ENCODE measurements around the gene AURKAIP1. TPM values are rescaled to one million over a fixed set of nuclear protein-coding genes. Genes with fewer than 3 reads are reported as not detected.

Gene AURKAIP1
- total RNA-seq, 1 donor from 2014 or later = 258 TPM

DNA sequence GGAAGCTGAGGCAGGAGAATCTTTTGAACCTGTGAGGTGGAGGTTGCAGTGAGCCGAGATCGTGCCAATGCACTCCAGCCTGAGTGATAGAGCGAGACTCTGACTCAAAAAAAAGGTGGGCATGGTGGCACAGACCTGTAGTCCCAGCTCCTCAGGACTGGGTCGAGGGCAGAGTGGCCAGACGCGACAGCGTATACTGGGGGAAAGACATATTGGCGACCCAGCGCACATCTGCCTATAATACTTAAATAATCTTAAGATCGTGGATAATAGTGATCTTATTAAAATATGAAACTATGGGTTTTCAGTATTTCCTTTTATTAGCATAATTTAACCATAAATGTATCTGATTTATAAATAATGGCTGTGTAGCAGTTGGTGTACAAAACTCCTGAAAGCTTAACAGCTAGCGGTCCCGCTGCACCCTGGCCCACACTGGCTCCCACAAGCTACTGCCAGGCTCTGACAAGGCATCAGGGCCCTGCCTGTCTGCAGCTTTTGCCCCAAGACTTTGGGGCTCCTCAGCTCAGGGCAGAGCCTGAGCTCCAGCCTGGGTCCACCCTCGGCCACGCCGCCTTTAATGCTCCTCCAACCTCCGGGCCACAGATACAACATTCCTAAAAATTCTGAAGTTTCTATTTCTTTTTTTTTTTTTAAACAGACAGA lies 2.7 kb upstream of the AURKAIP1 start:
- H3K4me3 ChIP-seq (ENCODE audit: low read depth, low read length) = no peak overlapping the region
- no peak for DNase-seq (ENCODE audit: low read depth)
- TF ChIP-seq, protein P1, sequence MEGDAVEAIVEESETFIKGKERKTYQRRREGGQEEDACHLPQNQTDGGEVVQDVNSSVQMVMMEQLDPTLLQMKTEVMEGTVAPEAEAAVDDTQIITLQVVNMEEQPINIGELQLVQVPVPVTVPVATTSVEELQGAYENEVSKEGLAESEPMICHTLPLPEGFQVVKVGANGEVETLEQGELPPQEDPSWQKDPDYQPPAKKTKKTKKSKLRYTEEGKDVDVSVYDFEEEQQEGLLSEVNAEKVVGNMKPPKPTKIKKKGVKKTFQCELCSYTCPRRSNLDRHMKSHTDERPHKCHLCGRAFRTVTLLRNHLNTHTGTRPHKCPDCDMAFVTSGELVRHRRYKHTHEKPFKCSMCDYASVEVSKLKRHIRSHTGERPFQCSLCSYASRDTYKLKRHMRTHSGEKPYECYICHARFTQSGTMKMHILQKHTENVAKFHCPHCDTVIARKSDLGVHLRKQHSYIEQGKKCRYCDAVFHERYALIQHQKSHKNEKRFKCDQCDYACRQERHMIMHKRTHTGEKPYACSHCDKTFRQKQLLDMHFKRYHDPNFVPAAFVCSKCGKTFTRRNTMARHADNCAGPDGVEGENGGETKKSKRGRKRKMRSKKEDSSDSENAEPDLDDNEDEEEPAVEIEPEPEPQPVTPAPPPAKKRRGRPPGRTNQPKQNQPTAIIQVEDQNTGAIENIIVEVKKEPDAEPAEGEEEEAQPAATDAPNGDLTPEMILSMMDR (conservative IDR thresholded peaks at IDR 0.05; ENCODE audit: low read depth, low read length) = no peak

DNA sequence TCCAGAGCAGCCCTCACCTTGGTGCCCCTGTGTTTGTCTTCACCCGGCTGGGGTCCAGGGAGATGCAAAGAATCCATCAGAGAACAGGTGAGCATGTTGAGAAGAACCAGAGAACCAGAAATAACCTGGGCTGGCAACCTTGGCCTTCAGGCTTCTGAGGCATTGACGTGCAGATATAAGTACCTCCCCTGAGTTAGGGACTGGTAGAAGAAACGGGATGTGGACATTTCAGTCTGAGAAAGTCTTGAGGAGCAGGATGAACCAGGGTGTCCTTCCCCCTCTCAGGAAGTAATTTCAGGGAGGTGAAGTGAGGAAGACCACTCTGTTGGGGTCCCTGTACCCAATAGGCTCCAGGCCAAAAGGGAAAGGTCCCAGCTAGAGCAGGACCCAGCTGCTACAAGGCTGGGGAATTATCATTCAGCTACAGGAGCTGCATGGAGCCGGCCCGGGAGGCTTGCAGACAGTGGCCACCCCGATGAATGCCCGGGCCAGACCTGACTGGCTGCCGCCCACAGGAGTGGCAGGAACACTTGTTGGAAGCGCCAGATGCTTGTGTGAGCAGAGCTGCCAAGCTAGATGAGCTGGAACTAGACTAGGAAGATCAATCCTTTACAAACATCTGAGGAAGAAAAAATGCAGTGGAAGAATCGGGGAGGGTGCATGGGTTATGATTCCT lies 1.7 kb upstream of the AURKAIP1 start:
- H3K4me3 ChIP-seq (ENCODE audit: low read depth, low read length) = no peak overlapping the region
- TF ChIP-seq, protein P1 (conservative IDR thresholded peaks at IDR 0.05; ENCODE audit: low read depth, low read length) = no peak
- no peak for DNase-seq (ENCODE audit: low read depth)

DNA sequence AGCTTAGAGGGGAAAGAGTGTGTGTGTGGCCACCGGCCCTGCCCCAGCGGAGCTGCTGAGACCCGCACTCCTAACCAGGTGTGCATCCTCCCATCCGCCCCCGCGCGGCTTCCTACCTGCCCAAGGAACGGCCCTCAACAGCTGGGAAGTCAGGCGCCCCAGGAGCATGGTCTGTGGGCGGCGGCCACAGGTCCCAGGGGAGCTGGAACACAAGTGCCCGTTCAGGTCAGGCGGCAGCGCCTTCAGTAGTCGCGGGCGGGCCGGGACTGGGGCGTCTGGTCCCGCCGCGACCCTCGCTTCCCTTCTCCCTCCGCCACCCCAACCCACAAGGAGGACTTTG lies 448 bp downstream of the AURKAIP1 start:
- DNase-seq (ENCODE audit: low read depth) = no peak
- H3K4me3 ChIP-seq (ENCODE audit: low read depth, low read length) = peak overlapping the region; percentile 96
- TF ChIP-seq, protein P1 (conservative IDR thresholded peaks at IDR 0.05; ENCODE audit: low read depth, low read length) = no peak

DNA sequence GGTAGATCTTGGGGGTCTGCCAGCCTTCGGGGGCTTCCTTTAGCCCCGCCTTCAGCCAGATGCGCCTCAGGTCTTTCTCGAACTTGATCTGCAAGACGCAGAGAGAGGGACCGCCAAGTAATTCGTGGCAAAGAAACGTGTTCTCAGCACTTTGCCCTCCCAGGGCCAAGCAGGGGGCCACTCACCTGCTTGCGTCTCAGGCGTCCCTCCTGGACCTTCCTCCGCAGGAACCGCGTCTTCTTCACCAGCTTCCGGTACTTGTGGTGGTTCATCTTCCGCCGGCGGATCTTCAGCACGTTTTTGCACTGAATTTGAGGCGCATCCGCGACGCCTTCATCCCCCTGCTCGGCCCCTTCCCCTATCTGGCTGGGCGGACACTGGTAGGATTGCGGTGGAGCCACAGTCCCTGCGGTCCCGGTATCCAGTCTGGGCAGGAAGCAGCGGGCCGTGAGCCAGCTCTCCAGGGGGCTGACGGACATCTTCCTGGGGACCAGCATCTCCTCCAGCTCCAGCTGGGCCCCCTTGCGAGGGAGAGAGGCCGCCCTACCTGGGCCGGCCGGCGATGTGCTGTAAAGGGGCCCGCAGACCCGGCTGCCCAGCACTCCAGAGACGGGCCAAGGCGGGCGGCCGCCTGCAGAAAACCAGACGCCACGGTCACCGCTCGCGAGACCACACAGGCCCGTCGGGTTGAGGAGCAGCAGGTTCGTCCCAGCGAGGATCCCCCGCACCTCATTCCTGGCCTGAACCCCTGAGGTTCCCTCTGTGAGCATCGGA lies 1.0 kb downstream of the AURKAIP1 start:
- TF ChIP-seq, protein P1 (conservative IDR thresholded peaks at IDR 0.05; ENCODE audit: low read depth, low read length) = no peak
- no peak for DNase-seq (ENCODE audit: low read depth)
- peak overlapping the region; percentile 96 for H3K4me3 ChIP-seq (ENCODE audit: low read depth, low read length)

DNA sequence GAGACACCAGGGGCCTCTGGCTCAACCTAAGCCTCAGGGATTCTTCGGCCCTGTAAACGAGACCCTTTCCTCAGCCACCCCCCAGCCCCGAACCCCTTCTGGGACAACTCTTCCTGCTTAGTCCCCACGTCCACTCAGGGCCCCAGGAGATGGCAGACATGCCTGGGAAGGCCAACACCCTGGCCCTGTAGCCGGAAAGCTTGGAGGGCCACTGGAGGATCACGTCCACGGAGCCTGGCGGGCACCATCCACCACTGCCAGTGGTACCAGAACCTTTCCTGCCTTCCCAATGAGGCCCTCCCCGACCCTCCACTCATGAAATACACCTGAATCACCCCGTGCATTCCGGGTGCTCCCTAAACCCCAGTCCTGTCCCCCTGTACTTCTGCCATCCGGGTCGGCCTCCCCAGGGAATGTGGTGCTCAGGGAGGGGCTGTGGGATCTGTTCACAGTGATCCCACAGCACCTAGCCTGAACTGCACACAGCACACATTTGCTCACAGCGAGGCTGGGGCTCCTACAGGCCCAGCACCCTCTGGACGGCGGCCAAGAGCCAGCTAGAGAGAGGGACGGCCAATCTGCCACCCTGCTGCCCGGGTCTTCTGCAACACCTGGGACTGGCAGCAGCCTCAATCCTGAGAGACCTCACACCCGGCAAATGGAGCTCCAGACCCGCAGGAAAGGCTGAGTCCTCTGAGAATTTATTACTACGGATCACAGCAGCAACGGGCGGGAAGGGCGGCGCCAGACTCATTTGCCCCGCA lies 1.8 kb downstream of the AURKAIP1 start:
- H3K4me3 ChIP-seq (ENCODE audit: low read depth, low read length) = peak overlapping the region; percentile 96
- TF ChIP-seq, protein P1 (conservative IDR thresholded peaks at IDR 0.05; ENCODE audit: low read depth, low read length) = no peak
- no peak for DNase-seq (ENCODE audit: low read depth)

DNA sequence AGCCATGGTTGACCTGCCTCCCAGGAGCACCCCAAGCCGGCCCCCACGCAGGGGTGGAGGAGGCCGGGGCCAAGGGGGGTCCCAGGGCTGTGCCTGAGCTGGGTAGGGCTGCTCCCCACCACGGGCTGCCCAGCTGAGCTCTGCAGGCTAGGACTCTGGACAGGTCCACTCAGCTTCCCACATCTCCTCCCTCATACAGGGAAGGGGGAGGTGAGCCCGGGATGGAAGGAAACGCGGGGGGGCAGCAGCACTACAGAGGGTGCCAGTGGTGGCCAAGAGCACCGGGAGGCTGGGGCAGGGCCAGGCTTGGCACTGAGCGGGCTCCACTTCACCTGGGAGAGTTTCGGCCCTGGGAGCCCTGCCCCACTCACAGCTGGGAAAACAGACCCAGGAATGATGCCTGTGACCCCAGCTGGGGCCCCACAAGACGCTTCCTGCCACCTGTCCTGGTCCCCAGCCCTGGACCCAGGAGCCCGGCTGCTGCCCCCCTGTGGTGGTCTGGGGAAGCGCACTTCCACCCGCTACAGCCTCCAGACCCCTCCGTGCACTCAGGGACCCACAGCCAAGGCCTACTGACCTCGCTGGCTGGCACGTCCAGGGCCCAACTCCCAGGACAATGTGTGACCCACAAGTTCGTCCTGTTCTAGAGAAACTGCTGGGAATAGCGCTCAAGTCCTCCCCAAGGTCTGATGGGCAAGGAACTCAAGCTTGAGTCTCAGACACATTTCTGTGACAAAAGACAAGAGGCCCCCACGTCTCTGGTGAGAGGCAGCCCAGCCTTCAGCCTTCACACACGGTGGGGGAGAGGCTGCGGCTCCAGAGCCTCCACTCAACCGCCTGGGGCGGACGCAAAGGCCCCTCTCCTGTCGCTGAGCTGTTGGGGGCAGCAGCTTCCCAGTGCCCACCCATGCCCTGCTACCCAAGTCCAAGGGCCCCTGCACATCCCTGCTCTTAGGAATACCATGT lies 3.0 kb downstream of the AURKAIP1 start:
- H3K4me3 ChIP-seq (ENCODE audit: low read depth, low read length) = no peak overlapping the region
- DNase-seq (ENCODE audit: low read depth) = no peak
- TF ChIP-seq, protein P1 (conservative IDR thresholded peaks at IDR 0.05; ENCODE audit: low read depth, low read length) = peak; percentile 81

All from epithelial cell of proximal tubule (primary cell).